Neural cell (in vitro differentiated cells): ENCODE measurements around the gene SECTM1. TPM values are rescaled to one million over a fixed set of nuclear protein-coding genes. Genes with fewer than 3 reads are reported as not detected.

Source experiments
- H2AFZ ChIP-seq: fragments of 200-600, 300-800 bp; sonication (generic), shearing (Covaris generic); 2 replicates; pipeline ENCODE4 v1.6.0; 2014; ENCODE audit warnings: low read depth, mild to moderate bottlenecking, antibody characterized with exemption, low read length, moderate library complexity
- H3F3A ChIP-seq: fragments of 200-600 bp; shearing (Covaris generic); 2 replicates; pipeline ENCODE4 v1.6.1; 2016; ENCODE audit warnings: mild to moderate bottlenecking, moderate library complexity, mixed read lengths, antibody characterized with exemption, low read length; ENCODE audit not compliant: insufficient read depth, poor library complexity, severe bottlenecking
- H3K27ac ChIP-seq: fragments of 200-600, 300-800 bp; sonication (generic), shearing (Covaris generic); 2 replicates; pipeline ENCODE4 v1.5.1; 2014; ENCODE audit warnings: mild to moderate bottlenecking, low read length, moderate library complexity
- H3K27me3 ChIP-seq: fragments of 300-800, 200-600 bp; sonication (generic), shearing (Covaris generic); 2 replicates; pipeline ENCODE4 v1.6.0; 2014; ENCODE audit warnings: mild to moderate bottlenecking, low read depth, low read length, moderate library complexity; ENCODE audit not compliant: insufficient read depth
- H3K36me3 ChIP-seq: fragments of 300-800, 200-600 bp; sonication (generic), shearing (Covaris generic); 2 replicates; pipeline ENCODE4 v1.5.1; 2014; ENCODE audit warnings: mild to moderate bottlenecking, antibody characterized with exemption, low read length, moderate library complexity; ENCODE audit not compliant: insufficient read depth
- H3K4me2 ChIP-seq: fragments of 300-800, 200-600 bp; sonication (generic), shearing (Covaris generic); 2 replicates; pipeline ENCODE4 v1.6.0; 2014; ENCODE audit warnings: mild to moderate bottlenecking, low read length
- H3K4me3 ChIP-seq: fragments of 300-800, 200-600 bp; sonication (generic), shearing (Covaris generic); 2 replicates; pipeline ENCODE4 v1.5.1; 2014; ENCODE audit warnings: mild to moderate bottlenecking, low read length, moderate library complexity
- H3K79me2 ChIP-seq: fragments of 200-600 bp; shearing (Covaris generic); replicated peaks from 2 replicates; pipeline ENCODE4 v1.6.0; 2014; ENCODE audit warnings: mild to moderate bottlenecking, low read length, moderate library complexity; ENCODE audit not compliant: insufficient read depth
- H3K9ac ChIP-seq: fragments of 300-800, 200-600 bp; sonication (generic), shearing (Covaris generic); 2 replicates; pipeline ENCODE4 v1.6.1; 2016; ENCODE audit warnings: mild to moderate bottlenecking, low read length, mixed read lengths
- H3K9me2 ChIP-seq: fragments of 200-600 bp; shearing (Covaris generic); 2 replicates; pipeline ENCODE4 v1.6.1; 2016; ENCODE audit warnings: mild to moderate bottlenecking, low read length, mixed read lengths; ENCODE audit not compliant: insufficient read depth
- H3K9me3 ChIP-seq: fragments of 200-600, 300-800 bp; sonication (generic), shearing (Covaris generic); 2 replicates; pipeline ENCODE4 v1.6.1; 2016; ENCODE audit warnings: mild to moderate bottlenecking, mixed run types, low read length, moderate library complexity, mixed read lengths
- H4K20me1 ChIP-seq: fragments of 200-600 bp; shearing (Covaris generic); 2 replicates; pipeline ENCODE4 v1.6.1; 2016; ENCODE audit warnings: mild to moderate bottlenecking, mixed run types; ENCODE audit not compliant: insufficient read depth
- EP300 ChIP-seq: fragments of 450-650 bp; conservative IDR thresholded peaks from 2 replicates; pipeline ENCODE4 v1.6.1; 2014; ENCODE audit warnings: antibody characterized with exemption, mild to moderate bottlenecking, moderate library complexity; ENCODE audit not compliant: poor library complexity, severe bottlenecking
- EZH2 ChIP-seq: fragments of 200-600, 300-800 bp; shearing (Covaris generic), sonication (generic); IDR thresholded peaks from 2 replicates; pipeline ENCODE4 v1.6.1; 2014; ENCODE audit warnings: antibody characterized with exemption, low read length, borderline replicate concordance, mild to moderate bottlenecking; ENCODE audit not compliant: insufficient read depth, poor library complexity, severe bottlenecking
- MXI1 ChIP-seq: fragments of 450-650 bp; conservative IDR thresholded peaks from 2 replicates; pipeline ENCODE4 v1.6.1; 2014; ENCODE audit warnings: antibody characterized with exemption, mild to moderate bottlenecking; ENCODE audit not compliant: poor library complexity, severe bottlenecking
- POLR2AphosphoS5 ChIP-seq: IDR thresholded peaks from 2 replicates; pipeline ENCODE4 v1.6.1; 2012
- RAD21 ChIP-seq: fragments of 450-650 bp; conservative IDR thresholded peaks from 2 replicates; pipeline ENCODE4 v1.6.1; 2014; ENCODE audit warnings: antibody characterized with exemption, mild to moderate bottlenecking, moderate library complexity
- SMC3 ChIP-seq: fragments of 450-650 bp; conservative IDR thresholded peaks from 2 replicates; pipeline ENCODE4 v1.6.1; 2014; ENCODE audit warnings: antibody characterized with exemption, mild to moderate bottlenecking, moderate library complexity; ENCODE audit not compliant: poor library complexity
- TAF1 ChIP-seq: IDR thresholded peaks from 2 replicates; pipeline ENCODE4 v1.6.1; 2012; ENCODE audit warnings: low read depth
- polyA plus RNA-seq: library from polyadenylated mRNA; depleted of rRNA; stranded (reverse); fragments of >200 nt; gene quantifications from 2 replicates; pipeline ENCODE4 v1.2.3, GENCODE V29; 2014
- TF ChIP-seq, protein P1 (sequence below): IDR thresholded peaks from 2 replicates; pipeline ENCODE4 v1.6.1; 2012; ENCODE audit warnings: borderline replicate concordance
- TF ChIP-seq, protein P2 (sequence below): fragments of 450-650 bp; IDR thresholded peaks from 2 replicates; pipeline ENCODE4 v1.5.1; 2014; ENCODE audit warnings: antibody characterized with exemption, mild to moderate bottlenecking, moderate library complexity; ENCODE audit not compliant: poor library complexity, severe bottlenecking

The SECTM1 gene
- polyA plus RNA-seq, 1 donor from 2014 or later, result not detected

DNA sequence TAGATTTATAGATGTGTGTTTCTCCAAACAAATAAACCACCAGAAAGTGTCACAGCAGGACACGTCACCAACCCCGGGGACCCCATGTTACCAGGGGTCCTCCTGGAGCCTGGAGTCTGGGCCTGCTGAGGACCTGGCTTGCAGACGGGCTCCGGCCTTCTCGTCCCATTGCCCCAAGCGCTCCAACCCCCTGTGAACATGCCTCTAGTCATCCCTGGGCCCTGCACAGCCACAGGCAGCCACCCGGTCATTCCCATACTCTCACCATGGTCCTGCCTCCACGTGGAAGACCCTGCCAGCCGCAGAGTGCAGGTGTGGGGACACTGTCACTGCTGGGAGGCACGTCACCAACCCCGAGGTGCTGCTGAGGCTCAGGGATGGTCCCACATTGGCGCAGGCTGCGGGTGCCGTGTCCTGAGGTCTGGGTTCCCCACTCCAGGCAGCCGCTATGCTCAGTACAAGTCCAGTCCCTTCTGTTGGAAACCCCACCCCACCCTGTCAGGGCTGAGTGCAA lies 4.5 kb downstream of the SECTM1 start:
- Histone ChIP-seq H3K36me3 (no peaks in the 10 kb centered on the region), H3K9ac (no peak overlapping the region), H3K9me2 (no peaks in the 10 kb centered on the region), H4K20me1 (no peaks in the 10 kb centered on the region), H3K9me3 (no peaks in the 10 kb centered on the region), H3K27me3 (peaks cover 26% of the 10 kb centered on the region), H3K79me2 (no peaks in the 10 kb centered on the region), H3K4me3 (no peak overlapping the region), H2AFZ (no peak overlapping the region), H3F3A (no peaks in the 10 kb centered on the region), H3K27ac (no peak overlapping the region), H3K4me2 (no peak overlapping the region)
- TF ChIP-seq SMC3 (no peak), POLR2AphosphoS5 (no peak), TAF1 (no peak), MXI1 (no peak), EP300 (no peak), RAD21 (no peak), EZH2 (no peak)
- TF ChIP-seq, protein P1, sequence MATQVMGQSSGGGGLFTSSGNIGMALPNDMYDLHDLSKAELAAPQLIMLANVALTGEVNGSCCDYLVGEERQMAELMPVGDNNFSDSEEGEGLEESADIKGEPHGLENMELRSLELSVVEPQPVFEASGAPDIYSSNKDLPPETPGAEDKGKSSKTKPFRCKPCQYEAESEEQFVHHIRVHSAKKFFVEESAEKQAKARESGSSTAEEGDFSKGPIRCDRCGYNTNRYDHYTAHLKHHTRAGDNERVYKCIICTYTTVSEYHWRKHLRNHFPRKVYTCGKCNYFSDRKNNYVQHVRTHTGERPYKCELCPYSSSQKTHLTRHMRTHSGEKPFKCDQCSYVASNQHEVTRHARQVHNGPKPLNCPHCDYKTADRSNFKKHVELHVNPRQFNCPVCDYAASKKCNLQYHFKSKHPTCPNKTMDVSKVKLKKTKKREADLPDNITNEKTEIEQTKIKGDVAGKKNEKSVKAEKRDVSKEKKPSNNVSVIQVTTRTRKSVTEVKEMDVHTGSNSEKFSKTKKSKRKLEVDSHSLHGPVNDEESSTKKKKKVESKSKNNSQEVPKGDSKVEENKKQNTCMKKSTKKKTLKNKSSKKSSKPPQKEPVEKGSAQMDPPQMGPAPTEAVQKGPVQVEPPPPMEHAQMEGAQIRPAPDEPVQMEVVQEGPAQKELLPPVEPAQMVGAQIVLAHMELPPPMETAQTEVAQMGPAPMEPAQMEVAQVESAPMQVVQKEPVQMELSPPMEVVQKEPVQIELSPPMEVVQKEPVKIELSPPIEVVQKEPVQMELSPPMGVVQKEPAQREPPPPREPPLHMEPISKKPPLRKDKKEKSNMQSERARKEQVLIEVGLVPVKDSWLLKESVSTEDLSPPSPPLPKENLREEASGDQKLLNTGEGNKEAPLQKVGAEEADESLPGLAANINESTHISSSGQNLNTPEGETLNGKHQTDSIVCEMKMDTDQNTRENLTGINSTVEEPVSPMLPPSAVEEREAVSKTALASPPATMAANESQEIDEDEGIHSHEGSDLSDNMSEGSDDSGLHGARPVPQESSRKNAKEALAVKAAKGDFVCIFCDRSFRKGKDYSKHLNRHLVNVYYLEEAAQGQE, result no peak
- TF ChIP-seq, protein P2, sequence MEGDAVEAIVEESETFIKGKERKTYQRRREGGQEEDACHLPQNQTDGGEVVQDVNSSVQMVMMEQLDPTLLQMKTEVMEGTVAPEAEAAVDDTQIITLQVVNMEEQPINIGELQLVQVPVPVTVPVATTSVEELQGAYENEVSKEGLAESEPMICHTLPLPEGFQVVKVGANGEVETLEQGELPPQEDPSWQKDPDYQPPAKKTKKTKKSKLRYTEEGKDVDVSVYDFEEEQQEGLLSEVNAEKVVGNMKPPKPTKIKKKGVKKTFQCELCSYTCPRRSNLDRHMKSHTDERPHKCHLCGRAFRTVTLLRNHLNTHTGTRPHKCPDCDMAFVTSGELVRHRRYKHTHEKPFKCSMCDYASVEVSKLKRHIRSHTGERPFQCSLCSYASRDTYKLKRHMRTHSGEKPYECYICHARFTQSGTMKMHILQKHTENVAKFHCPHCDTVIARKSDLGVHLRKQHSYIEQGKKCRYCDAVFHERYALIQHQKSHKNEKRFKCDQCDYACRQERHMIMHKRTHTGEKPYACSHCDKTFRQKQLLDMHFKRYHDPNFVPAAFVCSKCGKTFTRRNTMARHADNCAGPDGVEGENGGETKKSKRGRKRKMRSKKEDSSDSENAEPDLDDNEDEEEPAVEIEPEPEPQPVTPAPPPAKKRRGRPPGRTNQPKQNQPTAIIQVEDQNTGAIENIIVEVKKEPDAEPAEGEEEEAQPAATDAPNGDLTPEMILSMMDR, result no peak

DNA sequence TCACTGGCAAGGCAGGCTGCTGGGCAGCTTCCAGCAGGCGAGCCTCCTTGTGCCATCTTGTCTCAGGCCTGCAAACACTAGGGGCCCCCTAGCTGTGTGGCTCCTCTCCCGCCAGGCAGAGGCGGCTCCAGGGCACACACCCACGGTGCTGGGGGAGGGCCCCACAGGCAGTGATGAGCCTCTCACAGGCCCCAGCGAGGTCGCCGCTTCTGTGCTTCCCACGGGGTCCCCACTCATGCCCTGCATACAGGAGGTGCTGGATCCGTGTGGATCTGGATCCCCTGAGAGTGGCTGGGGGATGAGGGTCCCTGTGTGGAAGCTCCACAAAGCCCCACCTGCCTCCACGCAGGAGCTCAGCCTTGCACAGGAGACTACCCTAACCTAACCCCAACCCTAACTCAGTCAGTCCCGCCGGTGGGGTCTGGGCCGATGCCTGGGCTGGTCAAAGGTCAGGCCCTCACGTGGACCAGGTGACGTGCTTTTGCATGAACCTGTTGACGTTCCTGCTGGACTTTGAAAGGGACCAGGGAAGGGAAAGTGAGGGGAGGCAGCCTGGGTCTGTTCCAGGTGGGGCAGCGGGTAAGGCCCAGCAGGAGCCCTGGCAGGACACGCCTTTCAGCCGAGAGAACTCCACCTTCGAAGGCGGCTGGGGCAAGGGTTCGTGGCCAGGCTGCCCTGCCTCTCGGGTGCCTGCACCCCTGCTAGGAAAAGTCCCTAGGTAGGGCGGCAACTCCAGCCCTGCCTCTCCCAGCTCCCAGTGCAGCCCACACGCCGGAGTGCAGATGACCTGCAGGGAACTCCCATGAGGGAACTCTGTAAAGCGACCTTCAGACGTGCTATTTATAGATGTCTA lies 5.2 kb downstream of the SECTM1 start:
- H3K27ac ChIP-seq, result no peak overlapping the region
- TF ChIP-seq, protein P2, result no peak
- no peak for TF ChIP-seq EP300
- no peak for TF ChIP-seq SMC3
- no peak for TF ChIP-seq MXI1
- TF ChIP-seq, protein P1, result no peak
- TF ChIP-seq RAD21, result no peak
- TF ChIP-seq TAF1, result no peak
- TF ChIP-seq POLR2AphosphoS5, result no peak
- TF ChIP-seq EZH2, result no peak
- no peaks in the 10 kb centered on the region for H3F3A ChIP-seq
- no peaks in the 10 kb centered on the region for H3K36me3 ChIP-seq
- no peak overlapping the region for H3K4me3 ChIP-seq
- no peak overlapping the region for H2AFZ ChIP-seq
- no peak overlapping the region for H3K9ac ChIP-seq
- no peaks in the 10 kb centered on the region for H3K9me3 ChIP-seq
- no peaks in the 10 kb centered on the region for H3K79me2 ChIP-seq
- H4K20me1 ChIP-seq, result no peaks in the 10 kb centered on the region
- H3K9me2 ChIP-seq, result no peaks in the 10 kb centered on the region
- H3K4me2 ChIP-seq, result no peak overlapping the region
- H3K27me3 ChIP-seq, result peaks cover 20% of the 10 kb centered on the region
